HG02588 (cell line): Measurements from ENCODE around the gene SEPTIN5.

Experiments
- ATAC-seq: cut with Tn5 transposase; IDR thresholded peaks from one replicate; pipeline ENCODE4 v1.9.1; 2021; ENCODE audit warnings: mild to moderate bottlenecking, moderate library complexity; ENCODE audit not compliant: unreplicated experiment

The SEPTIN5 gene

DNA sequence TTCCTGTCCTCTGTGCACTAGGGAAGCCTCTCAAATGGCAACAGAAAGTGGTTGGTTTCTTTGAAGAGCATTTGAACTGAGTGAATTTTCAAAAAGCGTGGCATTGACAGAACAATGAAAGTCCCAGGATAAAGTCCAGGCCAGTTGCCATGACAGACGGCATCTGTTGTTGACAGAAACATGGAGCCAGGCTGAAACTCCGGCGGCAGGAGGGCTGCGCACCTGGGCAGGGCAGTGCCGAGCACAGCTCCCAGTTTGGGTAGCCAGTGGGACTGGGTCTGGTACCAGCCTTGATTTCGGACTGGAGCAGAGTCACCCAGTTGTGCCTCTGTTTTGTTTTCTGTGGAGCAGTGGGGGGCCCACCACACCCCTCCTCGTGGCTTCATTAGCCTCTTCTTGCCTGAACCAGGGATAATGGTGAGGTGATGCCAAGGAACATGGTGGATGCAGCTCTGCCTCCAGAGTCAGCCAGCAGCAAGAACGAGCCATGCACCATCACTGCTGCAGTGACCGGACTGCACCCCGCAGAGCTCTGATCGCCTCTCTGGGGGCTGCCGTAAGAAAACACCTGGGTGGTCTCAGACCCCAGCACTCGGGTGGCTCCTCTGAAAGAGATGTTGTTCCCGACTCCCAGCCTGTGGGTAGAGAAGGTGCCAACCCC lies 9.8 kb upstream of the SEPTIN5 start:
- ATAC-seq: no peak

DNA sequence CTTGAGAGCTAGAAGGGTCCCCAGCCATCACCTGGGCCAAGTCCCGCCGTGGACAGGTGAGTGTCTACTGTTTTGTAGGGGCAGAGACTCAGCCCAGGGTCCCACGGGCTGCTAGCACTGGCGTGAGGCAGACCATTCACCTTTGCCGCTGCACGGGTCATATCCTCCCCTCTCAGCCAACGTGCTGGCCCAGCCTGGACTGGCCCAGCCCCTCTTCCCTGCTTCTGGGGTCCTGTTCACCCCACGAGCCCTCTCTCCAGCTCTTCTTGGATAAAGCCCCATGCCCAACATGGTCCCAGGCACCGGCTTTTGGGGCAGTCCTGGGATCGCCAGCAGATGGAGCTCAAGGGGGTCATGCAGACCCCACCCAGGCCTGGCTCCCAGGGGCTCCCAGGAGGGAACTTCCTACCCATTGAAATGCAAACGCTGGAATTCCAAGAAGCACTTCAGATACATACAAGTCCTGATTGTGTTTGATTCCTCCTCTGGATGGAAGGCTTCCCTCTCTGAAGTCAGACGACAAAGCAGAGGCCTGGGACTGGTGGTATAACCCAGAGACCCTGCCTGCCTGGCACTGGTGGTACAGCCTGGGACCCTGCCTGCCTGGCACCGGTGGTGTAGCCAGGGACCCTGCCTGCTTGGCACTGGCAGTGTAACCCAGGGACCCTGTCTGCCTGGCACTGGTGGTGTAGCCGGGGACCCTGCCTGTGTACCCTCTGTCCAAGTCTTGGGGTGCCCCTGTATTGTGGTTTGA lies 8.9 kb upstream of the SEPTIN5 start:
- no peak for ATAC-seq

DNA sequence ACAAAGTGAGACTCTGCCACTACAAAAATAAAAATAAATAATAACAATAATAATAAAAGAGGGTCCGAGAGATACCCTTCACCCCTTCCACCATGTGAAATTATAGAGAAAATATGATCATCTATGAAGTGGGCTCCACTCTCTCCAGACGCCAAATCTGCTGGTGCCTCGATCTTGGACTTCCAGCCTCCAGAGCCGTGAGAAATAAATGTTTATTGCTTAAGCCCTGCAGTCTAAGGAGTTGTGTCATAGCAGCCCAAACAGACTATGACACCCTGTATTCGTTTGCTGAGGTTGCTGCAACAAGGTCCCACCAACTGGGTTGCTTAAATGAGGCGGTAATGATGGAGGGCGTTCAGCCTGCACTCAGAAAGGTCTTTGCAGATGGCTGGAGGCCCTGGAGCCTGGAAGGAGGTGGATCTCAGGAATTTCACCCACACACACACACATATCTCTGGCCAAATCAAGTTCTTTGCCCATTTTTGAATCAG lies 7.6 kb upstream of the SEPTIN5 start:
- no peak for ATAC-seq

DNA sequence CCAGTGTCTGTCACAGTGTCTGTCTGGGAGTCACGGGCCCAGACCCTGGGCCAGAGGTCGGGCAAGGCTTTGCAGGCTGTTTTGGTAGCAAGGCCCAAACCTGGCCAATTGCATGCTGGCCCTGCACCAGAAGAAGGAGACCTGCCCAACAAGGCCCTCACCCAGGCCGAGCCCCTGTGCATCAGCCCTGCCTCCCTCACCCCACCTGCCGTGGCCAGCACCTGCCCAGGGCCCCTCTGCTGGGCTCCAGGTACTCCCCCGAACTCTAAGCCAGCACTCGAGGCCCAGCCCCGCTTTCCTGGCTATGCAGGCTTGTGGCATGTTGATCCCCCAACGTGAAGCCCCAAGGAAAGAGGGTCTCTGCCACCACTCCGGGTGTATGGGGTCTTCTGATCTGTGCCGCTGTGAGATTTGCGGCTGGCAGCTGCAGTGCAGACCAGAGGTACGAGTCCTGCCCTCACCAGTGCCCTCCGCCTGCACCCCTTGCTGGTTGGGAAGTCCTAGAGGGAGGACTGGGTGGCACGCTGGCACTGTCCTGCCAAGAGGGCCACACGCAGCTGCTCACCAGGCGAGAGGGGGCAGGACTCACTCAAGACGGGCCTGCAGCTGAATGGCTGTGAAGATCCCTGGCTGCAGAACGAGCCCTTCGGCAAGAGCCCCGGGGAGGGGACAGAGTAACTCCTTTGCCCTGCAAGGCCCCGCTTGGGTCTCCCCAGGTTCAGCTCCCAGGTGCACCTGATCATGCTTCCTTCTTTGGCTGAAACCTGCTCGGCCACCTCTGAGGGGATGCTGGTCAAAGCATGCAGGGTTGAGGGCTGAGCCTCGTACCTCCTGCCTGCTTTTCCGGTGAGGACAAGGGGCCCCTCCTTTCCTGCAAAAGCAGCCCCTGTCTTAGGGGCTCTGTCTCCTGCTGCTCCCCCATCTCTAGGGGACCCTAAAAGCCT lies 6.7 kb upstream of the SEPTIN5 start:
- ATAC-seq: no peak

DNA sequence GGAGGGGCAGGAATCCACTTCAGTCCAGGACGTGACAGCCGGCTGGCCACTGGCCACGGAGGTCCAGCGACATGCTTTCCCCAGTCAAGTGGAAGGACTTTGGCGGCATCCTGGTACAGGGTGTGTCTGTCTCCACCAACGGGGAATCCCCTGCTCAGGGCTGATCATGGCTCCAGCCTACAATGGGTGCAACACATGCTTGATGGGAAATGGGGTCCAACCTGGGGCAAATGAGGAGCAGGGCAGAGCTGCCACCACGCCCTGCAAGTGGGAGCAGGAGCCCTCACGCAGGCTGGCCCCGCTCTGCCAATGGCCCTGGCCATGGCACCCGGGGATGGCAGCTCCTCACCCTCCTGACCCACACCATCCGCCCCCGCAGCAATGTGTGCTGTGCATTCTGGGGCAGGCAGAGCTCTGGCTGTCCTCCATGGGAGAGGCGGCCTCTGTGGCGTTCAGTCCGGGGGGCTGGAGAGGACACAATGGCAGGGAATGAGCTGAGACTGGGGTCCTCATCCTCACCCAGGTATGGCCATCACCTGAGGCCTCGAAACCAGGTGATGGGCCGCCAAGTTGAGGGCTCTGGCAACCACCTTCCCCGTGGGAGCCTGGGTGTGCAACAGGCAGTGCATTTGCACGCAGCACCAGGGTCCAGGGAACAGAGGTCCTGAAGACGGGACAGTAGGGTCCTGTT lies 5.8 kb upstream of the SEPTIN5 start:
- no peak for ATAC-seq

DNA sequence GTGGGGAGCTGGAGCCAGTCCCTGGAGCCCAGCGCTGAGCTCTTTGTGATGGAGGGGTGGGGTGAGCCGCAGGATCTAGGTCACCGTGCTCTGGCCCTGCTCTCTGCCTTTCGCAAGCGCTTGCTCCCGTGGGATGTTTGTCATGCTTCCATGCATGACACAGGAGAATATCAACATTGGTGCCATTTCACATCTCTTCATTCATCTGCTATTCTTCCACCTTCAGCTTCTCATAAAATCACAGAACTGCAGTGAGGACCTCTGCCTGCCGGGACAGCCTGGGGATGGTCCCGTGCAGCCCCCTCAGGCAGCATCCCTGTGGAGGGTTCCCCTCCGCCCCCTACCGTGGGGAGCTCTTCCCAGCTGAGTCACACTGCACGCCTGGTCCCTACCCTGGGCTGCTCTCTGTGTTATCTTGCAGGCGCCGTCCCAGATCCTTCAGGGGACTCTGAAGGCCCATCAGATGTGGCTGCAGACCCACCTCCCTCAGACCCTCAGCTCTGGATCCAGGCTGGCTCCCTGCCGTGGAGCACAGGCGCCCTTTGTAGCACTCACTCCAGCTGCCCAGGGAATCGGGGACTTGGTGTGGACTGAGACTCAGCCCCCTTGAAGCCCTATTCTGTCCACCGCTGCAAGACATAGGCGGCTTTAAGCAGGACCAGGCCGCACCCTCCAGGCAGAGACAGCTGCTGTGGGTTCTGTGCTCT lies 5.1 kb upstream of the SEPTIN5 start:
- no peak for ATAC-seq

DNA sequence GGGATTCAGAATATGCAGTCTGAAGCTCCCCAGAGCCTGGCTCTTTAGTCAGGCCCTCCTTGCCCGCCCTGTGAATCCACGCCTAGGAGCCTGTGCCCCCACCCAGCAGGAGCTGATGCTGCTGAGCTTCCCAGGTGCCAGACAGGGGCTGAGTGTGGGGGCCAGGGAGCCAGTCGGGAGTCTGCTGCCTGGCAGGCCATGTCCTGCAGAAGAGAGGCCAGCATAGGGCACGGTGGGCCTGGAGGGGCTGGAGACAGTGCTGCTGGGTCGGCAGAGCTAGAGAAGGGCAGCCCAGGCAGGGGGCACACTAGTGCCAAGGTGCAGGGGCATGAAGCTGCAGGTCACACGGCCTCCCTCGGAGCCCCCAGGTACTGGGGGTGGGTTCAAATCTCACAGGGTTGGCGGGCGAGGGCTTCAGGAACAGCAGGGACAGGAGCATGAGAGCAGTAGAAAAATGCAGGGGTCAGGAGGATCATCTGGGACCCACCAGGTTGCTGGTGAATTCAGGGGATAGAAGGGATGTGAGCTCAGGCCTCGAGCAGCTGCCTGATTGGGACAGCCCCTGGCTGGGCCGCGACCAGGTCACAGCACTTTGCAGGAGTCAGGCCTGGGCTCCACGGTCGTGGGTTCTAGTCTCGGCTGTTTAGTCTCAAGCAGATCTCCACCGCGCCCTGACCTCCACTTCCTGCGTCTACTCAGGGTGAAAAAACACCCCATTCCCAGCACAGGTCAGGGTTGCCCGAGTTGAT lies 4.1 kb upstream of the SEPTIN5 start:
- ATAC-seq: no peak

DNA sequence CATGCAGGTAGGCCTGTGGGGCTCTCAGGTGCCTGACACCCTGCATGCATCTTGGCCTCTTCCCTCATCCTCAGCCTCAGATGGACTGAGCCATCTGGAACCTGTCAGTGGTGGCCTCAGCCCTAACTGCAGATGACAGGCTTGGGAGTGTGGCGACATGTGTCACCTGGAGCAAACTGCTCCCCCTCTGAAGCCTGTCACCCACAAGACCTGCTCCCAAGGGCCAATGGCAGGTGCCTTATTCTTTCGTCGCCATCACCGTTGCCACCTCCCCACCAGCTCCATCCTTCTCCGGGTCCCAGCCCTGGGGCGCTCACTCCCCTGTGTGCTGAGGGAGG lies 3.6 kb upstream of the SEPTIN5 start:
- ATAC-seq: no peak

DNA sequence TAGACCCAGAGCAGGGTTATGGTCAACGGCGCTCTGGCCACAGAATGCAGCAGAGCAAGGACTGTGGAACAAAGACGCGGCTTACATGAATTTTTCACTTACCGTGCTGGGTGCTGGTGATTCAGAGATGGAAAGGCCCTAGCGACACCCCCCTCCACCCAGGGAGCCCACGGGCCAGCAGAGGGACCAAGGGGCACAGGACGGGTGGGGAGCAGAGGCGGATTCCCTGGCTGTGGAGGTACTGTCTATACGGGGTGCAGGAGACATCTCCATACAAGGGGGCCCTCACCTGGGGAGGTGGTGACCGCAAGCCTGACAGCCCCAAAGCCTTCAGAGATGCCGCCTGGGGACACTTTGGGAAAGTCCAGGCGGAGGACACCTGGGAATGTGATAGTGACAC lies 1.1 kb upstream of the SEPTIN5 start:
- ATAC-seq: no peak

DNA sequence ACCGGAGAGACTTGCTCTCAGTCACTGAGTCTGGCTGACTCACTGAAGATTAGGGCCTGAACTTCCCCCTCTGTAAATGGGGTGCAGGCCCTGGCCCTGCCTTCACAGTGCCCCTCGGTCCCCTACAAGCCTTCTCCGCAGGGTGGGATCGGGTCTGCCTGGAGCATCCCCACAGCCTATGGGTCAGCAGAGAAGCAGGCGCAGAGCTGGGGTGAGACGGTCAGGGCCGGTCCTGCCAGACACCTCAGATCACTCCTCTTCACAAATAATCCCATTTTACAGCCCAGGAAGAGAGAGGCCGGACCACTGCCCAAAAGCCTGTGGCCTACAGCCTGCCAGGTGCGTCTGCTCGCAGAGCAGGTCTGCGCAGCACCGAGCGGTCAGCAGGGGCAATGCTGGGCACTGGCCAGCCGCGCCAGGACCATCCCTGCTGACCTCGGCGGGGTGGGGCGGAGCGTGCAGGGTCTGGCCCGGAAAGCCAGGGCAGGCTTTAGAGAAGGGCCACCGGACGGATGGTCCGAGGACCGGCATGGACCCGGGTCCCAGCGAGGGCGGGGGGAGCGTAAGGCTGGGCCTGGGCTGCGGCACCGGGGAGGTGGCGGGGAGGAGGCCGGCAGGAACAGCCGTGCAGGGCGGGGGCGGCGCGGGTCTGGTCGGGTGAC lies 522 bp upstream of the SEPTIN5 start:
- ATAC-seq: no peak

DNA sequence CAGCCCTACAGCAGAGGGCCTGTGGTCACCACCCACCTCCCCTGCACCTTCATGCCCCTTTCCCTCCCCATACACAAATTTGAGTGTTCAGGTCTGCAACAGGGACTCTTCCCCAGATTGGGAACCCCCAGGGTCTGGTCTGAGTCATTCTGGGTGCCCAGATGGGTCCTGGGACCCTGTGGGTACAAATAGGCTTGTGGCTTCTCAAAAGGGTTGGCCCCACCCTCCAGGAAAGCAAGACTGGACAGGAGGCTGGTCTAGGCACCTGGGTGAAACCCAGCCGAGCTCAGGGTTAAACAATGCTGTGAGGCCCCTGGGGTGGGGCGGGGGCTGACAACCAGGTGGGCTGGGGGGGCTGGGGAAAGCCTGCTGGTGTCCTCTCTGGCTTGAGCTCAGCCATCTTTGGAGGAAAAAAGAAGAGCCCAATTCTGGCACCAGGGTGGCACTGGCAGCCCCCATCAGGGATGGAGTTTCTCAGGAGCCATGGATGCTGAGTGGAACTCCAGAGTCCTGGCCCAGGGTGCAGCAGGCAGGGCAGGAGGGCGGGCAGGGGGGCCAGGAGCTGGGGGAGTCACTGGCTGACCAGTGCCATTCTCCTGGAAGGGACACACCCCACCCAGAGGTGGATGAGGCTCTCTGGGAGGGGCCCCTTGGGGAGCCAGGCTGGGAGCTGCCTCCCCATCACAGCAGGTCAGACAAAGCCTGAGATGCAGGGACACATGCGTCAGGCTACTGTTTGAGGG lies 1.1 kb downstream of the SEPTIN5 start:
- no peak for ATAC-seq

DNA sequence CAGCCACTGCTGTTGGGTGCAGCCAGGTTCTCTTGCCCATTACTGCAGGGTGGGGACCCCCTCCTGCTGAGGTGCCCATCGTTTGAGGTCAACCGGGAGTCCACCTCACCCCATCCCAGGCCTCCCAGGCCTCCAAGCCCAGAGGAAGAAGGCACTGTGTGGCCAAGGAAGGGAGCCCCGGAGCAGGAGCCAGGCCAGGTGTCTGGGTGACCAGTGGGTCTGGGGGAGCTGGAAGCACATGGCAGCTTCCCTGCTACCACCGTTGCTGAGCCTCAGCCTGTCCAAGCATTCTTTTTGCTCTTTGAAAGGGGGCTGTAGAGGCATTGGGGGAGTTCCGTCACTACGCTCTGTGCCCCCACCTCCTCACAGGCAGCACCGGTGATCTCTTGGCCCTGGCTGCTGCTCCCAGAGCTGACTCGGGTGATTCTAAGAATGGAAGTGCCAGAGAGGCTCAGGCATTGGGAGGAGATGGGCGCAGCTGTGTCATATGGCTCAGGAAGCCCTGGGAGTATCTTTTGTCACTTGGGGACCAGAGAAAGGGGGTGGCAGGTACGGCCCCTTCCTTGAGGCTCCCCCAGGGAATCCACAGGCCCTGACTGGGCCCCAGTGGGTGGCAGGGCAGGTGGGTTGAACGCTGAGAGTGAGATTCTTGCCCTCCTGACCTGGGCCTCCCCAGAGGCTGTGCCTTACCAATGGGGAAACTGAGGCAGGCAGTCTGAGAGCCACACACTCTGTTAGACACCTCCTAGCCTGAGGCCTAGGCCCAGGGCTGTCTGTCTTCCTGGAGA lies 1.9 kb downstream of the SEPTIN5 start:
- no peak for ATAC-seq

DNA sequence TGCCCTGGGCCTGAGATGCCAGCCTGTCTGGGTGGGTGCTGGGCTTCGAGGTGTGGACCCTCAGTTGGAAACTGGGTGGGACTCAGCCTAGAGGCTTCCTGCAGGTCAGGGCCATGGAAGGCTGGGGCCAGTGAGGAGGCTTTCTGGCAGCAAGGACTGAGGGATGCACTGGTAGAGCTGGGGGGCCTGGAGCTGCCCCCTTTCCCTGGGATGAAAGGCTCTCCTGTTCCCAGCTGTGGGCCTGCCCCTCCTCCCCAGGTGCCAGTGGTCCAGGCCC lies 2.5 kb downstream of the SEPTIN5 start:
- ATAC-seq: no peak

DNA sequence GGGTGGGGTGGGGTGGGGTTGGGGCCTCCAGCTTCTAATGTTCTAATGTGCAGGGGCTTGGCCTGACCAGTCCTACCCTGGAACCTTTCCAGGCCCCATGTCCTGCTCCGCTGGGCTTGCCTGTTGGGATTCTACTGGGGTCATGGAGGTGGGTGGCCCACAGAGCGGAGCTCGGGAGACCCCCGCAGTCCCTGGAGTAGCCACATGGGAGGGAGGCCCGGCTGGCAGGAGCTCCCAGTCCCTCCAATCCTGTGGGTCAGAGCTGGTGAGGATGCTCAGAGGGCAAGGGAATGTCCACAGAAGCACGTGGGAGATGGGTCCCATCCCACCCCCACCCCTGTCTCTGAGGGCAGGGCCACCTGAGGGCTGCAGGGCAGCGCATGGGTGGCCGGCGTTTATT lies 2.9 kb downstream of the SEPTIN5 start:
- ATAC-seq: no peak

DNA sequence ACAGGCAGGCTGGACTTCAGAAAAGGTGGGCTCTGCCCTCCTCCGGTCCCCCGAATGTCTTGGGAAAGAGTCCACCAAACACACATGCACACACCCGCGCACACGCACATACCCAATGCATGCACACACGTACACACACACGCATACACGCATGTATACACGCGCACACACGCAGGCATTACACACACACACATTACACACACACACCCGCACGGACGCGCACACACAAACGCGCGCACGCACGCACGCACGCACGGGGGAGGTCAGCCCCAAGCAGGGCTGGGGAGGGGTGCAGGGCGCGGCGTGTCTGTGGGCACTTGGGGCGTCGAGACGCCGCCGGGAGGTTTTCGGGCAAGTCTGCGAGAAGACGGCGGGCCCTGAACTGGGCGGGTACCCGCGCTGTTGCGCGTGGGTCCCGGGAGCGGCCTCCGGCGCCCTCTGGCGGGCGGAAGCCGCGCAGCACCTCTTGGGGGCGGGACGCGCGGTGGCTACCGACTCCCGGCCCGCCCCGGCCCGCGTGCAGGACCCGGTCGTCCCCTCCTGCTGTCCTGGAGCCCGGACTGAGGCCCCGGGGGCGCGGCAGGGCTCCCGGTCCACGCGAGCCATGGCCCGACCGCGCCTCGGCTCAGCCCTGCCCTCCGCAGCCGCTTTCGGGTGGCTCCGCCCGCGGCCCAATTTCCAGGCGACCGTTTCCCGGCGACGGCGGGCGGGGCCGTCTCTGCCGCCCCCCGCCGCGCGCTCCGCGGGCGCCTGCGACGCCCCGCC lies 3.6 kb downstream of the SEPTIN5 start:
- peak; percentile 42 for ATAC-seq

DNA sequence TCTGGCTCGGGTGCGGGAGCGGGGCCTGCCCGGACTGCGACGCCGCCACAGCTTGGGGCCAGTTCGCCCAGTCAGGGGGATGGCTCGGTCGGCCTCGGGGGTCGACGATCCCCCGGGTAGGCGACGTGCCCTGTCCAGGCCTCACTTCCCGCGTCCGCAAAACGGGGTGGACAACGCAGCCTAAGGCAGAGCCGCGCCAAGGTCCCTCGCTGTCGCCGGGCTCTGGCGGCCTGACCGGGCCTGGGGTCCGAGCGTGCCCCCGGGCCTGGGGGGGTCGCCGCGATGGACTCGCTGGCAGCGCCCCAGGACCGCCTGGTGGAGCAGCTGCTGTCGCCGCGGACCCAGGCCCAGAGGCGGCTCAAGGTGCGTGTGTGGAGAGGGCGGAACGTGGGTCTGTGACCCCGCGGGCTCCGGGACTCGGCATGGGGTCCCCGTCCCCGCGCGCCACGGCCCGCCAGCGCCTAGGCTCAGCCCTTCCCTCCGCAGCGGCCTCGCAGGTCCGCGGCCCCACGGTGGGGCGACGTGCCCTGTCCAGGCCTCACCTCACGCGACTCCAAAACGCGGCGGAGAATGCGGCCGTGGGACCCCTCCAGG lies 4.2 kb downstream of the SEPTIN5 start:
- peak; percentile 8 for ATAC-seq

DNA sequence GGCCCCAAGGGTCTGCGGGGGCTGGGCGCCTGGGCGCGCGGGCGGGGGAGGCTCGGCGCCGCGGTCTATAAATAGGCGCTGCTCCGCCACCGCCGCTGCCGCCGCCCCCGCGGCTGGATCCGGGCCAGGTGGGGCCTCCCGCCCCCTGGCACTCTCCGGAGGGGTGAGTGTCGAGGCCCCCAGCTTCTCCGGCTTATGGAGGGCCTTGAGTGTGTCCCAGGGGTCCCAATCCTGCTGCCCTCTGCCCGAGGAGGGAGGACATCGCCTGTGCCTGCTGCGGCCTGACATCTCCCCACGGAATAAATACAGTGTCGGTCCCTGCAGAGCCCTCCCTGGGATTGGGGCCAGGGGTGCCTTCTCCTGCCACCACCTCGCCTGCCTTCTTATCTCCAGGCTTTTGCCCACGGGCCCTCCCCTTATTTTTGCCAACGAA lies 4.8 kb downstream of the SEPTIN5 start:
- no peak for ATAC-seq
